HG03439 (cell line): ENCODE results near the gene VPS33A.
"Not testable (repeated sequence)": the region's sequence is repeated elsewhere in the genome, so short reads cannot be mapped to it uniquely, and the experiment has no call there.

Source experiments
- ATAC-seq: cut with Tn5 transposase; IDR thresholded peaks from one replicate; pipeline ENCODE4 v1.9.1; 2021; ENCODE audit warnings: mild to moderate bottlenecking, moderate library complexity; ENCODE audit not compliant: unreplicated experiment

Gene VPS33A

DNA sequence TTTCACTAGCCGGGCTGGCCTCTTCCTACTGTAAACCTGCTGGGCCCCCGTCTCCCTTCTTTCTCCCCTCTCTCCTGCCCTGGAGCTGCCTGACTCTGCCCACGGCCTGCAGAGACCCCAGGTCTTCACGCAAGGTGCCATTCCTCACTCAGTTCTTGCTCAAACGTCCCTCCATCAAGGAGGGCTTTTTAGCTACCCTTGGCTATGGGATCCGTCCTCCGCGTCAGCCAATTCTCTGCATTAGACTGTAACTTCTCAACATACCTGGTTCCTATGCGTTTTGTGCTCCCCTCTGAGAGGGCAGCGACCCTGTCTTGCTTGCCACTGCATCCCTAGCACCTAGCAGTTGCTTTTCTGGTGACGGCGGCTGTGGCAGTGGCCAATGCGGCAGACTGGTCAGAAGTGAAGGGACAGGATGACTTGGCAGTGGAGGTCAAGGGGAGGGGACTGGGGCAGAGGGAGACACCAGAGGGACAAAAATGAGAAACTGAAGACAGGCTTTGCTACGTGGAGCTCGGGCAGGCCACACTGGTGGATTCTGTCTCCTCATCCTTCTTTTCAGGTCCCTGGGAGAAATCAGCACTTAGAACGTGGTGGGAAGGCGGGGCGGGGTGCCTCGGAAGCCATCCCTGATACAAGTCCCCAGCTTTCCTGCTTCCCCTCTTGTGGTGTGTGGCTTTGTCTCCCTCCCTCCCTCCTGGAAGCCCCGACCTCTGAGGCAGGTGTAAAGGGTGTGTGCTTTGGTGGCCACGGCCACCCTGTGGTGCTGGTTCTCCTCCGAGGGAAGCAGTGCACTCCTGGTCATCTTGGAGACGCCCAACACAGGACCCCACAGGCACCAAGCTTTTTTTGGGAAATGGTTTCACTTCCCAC lies 61.0 kb downstream of the VPS33A start:
- ATAC-seq = no peak

DNA sequence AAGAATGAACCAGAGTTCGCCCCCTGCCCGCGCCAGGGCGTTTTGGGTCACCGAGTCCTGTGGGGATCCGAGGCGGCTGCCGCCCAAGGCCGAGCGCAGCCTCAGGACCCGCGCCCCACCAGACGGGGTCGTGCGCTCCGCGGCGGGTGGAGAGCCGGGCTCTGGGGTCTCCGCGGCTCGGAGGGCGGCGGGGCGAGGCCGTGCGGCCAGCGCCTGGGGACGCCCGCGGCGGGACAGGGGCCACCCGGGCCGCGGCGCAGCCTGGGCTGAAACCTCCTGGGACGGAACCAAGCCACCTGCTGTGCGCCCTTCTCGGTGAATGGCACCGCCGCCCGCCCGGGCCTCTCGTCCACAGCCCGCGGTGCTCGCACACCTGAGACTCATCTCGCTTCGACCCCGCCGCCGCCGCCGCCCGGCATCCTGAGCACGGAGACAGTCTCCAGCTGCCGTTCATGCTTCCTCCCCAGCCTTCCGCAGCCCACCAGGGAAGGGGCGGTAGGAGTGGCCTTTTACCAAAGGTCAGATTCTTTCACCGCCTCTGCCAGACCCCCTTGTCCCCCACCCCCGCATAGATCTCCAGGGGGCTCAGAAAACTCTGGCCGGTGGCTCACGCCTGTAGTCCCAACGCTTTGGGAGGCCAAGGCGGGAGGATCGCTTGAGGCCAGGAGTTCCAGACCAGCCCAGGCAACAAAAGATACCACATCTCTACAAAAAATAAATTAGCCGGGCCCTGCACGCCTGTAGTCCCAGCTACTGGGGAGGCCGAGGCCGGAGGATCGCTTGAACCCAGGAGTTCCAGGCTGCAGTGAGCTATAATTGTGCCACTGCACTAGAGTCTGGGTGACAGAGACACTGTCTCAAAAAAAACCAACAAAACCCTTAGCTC lies 61.9 kb downstream of the VPS33A start:
- no peak for ATAC-seq

DNA sequence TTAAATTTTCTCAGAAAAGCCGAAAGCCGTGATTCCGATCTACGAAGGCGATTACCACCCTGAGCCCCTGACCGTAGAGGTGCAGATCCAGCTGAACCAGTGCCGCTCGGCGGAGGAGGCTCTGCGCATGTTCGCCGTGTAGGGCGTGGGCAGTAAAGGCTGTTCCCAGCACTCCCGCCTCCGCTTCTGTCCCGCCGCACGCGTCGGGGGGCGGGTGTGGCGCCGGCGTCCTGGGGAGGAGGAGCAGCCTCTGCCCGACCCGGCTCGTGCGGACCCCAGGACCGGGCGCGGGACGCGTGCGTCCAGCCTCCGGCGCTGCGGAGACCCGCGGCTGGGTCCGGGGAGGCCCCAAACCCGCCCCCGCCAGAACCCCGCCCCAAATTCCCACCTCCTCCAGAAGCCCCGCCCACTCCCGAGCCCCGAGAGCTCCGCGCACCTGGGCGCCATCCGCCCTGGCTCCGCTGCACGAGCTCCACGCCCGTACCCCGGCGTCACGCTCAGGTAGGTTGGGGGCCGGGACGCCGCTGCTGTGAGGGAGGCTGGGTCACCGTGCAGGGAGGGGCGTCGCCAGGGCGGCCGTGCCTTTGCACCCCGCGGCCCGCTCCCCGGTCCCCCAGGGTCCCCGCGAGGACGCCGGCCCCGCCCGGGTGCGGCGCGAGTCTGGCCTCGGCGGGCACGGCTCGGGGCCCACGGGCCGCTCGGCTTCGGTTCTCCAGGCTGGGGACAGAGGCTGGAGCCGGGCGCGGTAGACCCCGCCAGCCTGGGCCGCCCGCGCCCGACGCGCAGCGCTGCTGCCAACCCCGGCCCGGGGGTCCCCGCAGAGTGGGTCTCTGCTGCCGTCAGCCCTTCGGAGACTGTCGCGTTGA lies 62.8 kb downstream of the VPS33A start, which contains the start of gene B3GNT4:
TSS of gene B3GNT4 (plus strand) at position 409 of the 866 bp plus-strand sequence. CDS start 910 bp downstream, outside the sequence.
- no peak for ATAC-seq

DNA sequence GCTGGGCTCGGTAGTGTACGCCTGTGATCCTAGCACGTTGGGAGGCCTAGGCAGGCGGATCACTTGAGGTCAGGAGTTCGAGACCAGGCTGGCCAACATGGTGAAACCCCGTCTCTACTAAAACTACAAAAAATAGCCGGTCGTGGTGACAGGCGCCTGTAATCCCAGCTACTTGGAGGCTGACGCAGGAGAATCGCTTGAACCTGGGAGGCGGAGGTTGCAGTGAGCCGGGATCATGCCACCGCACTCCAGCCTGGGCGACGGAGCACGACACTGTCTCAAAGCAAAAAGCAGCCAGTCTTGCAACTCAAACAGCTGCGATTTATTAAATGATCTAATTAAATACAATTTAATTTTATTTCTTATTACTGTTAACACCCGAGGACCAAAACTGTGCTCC lies 63.5 kb downstream of the VPS33A start:
- ATAC-seq = not testable (repeated sequence)

DNA sequence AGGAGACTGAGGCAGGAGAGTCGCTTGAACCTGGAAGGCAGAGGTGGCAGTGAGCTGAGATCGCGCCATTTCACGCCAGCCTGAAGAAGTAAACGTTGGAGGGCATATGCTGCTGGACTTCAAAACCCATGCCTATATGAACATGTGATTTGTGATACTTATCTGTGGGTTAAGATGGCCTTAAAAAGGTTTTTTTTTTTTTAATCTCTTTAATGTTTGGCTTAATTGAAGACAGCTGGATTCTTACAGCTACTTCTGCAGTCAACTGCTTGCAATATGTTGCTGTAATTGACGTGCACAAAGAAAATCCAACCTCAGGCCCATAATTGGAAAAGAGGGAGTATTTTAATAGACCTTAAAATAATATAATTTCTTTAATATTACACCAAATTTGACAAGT lies 64.3 kb downstream of the VPS33A start:
- no peak for ATAC-seq

DNA sequence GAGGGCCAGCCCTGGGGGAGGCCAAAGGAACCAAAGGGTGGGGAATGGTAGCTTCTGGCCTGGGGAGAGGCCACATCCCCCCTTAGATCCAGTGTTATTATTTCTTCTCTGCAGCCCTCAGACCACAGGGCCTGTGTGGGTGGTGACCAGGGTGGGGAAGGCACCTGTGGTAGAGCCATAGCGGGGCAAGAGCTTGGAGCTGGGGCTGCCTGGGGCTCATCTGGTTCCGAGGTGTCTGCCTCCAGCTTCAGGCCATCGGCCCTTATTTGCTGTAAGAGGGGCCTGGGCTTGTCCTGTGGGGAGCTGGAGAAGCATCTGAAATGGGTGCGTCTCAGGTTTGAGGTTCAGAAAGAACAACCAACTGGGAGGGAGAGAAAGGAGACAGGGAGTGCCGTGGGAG lies 64.9 kb downstream of the VPS33A start:
- no peak for ATAC-seq

DNA sequence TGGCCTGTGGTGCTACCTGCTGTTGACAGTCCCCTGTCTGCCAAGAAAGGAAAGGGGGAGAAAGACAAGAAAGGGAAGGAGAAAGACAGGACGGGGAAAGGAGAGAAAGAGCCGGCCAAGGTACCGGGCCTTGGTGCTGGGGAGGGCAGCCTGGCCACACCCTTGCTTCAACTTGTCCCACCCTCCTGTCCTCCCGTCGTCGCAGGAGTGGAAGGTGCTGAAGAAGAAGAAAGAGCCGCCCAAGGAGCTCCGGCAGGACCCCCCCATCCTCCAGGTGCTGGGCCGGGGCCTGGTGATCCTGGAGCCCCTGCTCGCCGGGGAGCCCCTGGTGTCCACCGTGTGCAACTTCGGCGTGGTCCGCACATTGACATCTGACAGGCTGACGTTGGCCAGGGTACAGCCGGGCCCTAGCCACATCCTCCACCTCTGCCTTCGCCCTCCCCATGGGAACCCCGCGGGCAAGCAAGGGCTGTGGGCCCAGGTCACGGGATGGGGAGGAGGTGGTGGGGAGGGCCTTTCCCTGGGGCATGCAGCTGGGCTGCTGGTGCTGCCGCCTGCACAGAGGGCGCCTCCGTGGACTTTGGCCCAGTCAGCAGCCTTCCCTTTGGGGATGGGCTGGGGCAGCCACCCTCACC lies 65.6 kb downstream of the VPS33A start:
- no peak for ATAC-seq

DNA sequence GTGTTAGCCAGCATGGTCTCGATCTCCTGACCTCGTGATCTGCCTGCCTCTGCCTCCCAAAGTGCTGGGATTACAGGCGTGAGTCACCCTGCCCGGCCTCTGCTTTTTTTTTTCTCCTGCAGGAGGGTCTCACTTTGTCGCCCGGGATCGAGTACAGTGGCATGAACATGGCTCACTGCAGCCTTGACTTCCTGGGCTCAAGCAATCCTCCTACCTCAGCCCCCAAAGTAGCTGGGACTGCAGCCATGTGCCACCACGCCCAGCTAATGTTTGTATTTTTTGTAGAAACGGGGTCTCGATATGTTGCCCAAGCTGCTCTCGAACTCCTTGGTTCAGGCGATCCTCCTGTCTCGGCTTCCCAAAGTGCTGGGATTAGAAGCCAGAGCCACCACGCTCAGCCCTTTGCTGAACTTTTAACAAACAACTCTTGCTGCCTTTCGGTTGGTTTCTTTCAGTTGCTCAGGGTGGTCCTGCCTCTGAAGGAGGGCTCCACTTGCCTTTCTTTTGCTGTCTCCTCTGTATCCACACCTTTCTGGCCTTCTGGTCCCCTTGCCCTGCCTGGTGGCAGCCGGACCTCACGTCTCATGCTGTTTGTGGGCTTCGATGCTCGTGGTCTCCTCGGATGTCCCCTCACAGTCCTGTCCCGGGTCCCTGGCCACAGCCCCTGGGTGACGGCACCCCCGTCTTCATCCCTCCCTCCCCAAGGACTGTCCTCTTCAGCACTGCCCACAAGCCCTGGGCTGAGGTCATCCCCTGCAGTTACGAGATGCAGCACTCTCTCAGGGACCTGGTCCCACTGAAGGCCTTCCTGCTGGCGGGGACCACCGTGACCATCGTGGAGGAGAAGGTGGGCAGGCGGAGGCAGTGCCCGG lies 66.6 kb downstream of the VPS33A start:
- no peak for ATAC-seq

DNA sequence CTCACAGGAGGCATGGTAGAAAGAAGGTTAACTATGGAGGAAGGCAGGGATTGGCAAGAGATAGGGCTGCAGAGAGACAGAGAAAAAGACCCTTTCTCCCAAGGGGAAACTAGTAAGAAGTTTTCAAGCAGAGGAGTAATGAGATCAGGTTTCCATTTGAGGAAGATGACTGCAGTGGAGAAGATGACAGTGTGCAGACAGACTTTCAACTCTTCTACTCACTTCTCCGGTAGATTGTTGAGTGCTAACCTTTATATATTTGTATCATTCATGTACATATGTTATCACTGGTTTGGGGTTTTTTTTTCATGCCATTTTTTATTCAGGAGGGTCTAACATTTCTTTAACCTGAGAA lies 68.7 kb downstream of the VPS33A start:
- no peak for ATAC-seq

DNA sequence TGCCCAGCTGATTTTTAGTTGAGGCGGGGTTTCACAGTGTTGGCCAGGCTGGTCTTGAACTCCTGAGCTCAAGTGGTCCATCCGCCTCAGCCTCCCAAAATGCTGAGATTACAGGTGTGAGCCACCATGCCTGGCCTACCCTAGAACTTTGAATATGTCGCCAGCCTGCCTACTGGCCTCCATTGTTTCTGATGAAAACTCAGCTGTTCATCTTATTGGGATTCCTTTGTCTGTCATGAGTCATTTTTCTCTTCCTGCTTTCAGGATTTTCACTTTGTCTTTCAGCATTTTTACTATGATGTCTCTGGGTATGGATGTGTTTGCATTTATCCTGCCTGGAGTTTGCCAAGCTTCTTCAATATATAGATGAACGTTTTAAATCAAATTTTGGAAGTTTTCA lies 70.9 kb downstream of the VPS33A start:
- ATAC-seq = no peak

DNA sequence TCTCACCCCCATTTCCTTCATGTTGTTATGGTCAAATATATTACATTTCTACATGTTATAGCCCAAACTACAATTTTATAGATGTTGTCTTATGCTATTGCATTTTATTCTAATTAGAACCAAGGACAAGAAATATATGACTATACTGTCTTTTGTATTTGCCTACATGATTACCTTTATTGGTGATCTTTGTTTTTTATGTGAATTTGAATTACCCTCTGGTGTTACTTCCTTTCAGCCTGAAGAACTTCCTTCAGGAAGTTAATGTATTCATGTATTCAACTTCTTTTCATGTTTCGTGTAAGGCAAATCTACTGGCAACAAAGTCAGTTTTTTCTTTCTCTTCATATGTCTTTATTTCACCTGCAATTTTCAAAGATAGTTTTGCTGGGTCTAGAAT lies 71.5 kb downstream of the VPS33A start:
- ATAC-seq = no peak

DNA sequence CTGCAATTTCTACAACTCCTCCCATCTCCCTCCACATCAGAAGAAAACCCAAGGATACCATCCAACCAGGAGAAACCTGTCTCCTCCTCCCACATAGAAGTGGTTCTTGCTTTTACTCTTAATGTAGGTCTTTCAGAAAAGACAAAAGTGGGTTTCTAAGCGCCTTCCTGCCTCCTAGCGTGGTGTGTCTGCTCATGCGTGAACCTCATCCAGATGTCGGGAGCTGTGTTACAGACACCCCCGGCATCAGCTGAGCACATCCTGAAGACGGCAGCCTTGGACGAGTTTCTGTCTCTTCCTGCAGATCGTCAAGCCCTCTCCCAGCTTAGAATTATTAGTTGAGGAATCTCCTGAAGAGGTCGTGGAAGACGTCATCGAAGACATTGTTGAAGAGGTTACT lies 73.9 kb downstream of the VPS33A start:
- ATAC-seq = no peak

DNA sequence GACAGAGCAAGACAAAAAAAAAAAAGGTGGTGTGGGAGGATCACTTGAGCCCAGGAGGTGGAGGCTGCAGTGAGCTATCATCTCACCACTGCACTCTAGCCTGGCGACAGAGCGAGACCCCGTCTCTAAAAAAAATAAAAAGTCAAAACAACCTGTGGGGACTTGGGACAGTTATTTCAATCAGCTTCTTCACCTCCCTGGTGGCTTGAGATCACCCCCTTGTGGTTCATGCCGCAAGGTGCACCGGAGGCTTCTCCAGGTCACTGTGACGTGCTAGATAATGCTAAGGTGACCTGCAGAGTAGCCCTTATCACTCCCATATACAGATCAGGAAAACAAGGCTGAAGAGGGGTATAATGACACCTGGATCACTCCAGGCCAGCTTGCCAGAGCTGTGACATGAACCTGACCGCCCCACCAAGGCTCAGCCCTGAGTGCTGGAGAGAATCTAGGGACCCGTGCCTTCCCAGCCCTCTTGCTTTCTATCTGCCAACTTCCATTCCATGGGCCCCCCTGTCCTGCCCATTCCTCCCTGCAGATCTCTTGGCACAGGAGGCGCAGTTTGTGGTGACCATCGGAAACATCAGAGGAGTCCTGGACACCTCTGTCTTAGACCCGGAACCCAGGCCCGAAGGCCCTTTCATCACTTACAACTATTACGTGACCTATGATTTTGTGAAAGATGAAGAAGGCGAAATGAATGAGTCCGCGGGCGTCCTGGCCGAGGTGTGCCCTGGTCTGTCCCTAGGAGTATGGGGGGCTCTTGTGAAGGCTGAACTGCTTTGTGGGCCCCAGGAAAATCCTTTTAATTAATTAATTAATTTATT lies 75.2 kb downstream of the VPS33A start:
- ATAC-seq = no peak

DNA sequence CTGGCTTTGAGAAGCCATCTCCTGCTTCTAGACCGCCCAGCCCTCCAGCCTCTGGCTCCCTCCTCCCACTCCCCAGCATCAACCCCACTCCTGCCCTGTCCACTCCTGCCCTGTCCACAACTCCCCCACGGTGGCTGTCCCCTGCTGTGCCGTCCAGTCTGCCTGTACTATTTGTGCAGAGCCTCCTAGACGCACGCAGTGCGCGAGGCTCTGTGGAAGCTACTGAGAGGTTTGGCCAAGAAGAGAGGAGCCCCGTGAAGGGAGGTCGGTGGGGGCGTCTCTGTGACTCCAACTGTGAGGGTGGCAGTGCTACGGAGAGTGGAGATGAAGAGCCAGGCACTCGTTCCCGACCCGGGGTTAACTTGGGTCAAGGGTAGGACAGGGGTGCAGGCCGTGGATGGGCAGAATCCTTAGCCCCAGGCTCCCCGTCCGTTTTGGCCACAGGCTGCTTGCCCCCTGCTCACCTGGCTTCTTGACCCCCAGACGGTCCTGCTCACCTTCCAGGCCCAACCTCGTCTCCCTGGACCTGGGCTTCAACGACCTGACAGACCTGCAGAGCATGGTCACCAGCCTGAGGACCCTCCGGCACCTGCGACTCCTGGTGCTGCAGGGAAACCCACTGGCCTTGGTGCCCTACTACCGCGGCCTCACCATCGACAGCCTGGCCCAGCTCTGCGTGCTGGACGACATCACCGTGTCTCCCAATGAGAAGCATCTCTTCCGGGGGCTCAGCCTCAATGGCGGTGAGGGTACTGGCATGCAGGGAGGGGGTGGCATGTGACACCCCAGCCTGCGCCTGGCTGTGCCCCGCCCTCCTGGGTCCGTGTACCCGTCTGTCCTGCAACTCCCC lies 76.4 kb downstream of the VPS33A start:
- ATAC-seq = no peak

DNA sequence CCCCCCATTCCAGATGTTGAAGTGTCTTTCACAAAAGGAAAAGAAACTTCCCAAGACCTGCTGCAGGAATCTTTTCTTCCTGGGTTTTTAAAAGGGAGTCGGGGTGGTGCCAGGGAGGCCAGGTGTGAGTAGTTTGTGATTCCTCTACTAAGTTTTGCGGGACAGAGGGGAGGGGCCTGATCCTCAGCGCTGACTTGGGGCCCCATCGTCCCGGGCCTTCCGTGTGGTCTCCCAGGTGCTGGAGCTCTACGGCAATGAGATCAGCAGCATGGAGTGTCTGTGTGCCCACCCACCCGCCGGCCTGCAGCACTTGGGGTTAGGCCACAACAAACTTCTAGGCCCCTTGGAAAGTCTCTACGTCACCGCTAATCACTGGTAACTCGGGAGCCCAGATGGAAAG lies 78.8 kb downstream of the VPS33A start:
- no peak for ATAC-seq

DNA sequence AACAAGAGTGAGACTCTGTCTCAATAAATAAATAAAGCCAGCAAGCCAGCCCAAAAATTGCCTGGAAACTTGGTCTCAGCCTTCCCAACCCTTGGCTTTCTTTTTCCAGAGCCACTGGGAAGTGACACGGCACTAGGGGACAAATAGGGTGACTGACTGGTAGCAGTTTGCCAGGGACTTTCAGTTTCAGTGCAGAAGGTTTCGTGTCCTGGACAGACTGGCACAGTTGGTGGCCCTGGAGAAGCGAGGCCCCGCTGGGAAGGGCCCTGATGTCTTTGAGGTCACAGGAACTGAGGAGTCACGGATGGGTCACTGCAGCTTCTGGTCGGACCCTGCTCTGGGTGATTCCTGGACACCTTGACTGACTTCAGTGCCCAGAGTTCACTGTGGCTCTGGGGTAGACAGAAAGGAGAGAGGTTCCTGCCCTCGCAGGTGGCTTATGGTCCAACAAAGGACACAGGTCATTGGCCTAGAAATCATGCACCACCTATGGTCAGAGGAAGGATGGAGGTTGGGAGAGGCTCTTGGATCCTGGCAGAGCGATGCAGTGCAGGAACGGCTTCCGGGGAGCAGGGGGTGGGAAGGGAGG lies 80.7 kb downstream of the VPS33A start:
- no peak for ATAC-seq

DNA sequence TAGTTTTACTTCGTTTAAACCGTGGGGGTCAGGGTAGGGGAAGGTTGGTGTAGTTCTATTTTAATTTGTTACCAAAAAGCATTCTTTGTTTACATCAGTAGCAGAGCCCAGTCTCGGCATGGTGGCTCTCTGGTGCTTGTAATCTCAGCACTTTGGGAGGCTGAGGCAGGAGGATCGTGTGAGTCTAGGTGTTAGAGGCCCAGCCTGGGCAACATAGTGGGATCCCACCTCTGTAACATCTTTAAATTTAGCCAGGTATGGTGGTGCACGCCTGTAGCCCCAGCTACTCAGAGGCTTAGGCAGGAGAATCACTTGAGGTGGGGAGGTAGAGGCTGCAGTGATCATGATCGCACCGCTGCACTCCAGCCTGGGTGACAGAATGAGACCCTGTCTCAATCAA lies 81.2 kb downstream of the VPS33A start:
- no peak for ATAC-seq
